Measurements from ENCODE around the gene SNX30. TPM values are rescaled to one million over a fixed set of nuclear protein-coding genes. Genes with fewer than 3 reads are reported as not detected.

Gene SNX30
- total RNA-seq, 2 experiments from 2014 or later: 3.8 to 3.9 TPM

GRCh38 chr9:112858005-112858404 lies 107.4 kb downstream of the SNX30 start:
- CTCF ChIA-PET: interaction anchor here (1.5 kb wide), 1 partner anchor 45 kb away, joined by 3 read pairs; no protein-coding TSS in a partner anchor
- ATAC-seq (no peak), DNase-seq (no peak)
- TF ChIP-seq CTCF (IDR thresholded peaks at IDR 0.05): no peak
- H3K36me3 Mint-ChIP-seq (ENCODE audit: low read depth): no peaks in the 10 kb centered on the region
- H3K4me1 Mint-ChIP-seq (ENCODE audit: low read depth): peaks cover 5% of the 10 kb centered on the region
- H3K9me3 Mint-ChIP-seq: no peaks in the 10 kb centered on the region
- no peak overlapping the region for H3K27ac Mint-ChIP-seq
- intact Hi-C loops (cut with micrococcal nuclease): no loop called here
- no peaks in the 10 kb centered on the region for H3K27me3 Mint-ChIP-seq
- no peak overlapping the region for H3K4me3 Mint-ChIP-seq
- POLR2A ChIA-PET: no interaction called here

GRCh38 chr9:112858625-112859147 lies 108.1 kb downstream of the SNX30 start:
- intact Hi-C loops (cut with micrococcal nuclease): no loop called here
- Mint-ChIP-seq H3K9me3 (no peaks in the 10 kb centered on the region), H3K4me1 (ENCODE audit: low read depth) (peaks cover 8% of the 10 kb centered on the region), H3K4me3 (no peak overlapping the region), H3K36me3 (ENCODE audit: low read depth) (no peaks in the 10 kb centered on the region), H3K27ac (no peak overlapping the region), H3K27me3 (no peaks in the 10 kb centered on the region)
- ATAC-seq (no peak), DNase-seq (no peak)
- POLR2A ChIA-PET: no interaction called here
- no peak for TF ChIP-seq CTCF (IDR thresholded peaks at IDR 0.05)
- CTCF ChIA-PET: interaction anchor here (1.5 kb wide), 1 partner anchor 44 kb away, joined by 3 read pairs; no protein-coding TSS in a partner anchor

GRCh38 chr9:112860451-112860850 lies 109.9 kb downstream of the SNX30 start:
- H3K27me3 Mint-ChIP-seq: no peaks in the 10 kb centered on the region
- intact Hi-C loops (cut with micrococcal nuclease): no loop called here
- CTCF ChIA-PET: interaction anchor here (1.5 to 1.6 kb wide), 2 partner anchors 15 to 43 kb away, joined by 5 to 8 read pairs; no protein-coding TSS in a partner anchor
- TF ChIP-seq CTCF (IDR thresholded peaks at IDR 0.05): no peak
- ATAC-seq: no peak
- no peaks in the 10 kb centered on the region for H3K9me3 Mint-ChIP-seq
- peaks cover 13% of the 10 kb centered on the region for H3K4me1 Mint-ChIP-seq (ENCODE audit: low read depth)
- H3K36me3 Mint-ChIP-seq (ENCODE audit: low read depth): no peaks in the 10 kb centered on the region
- POLR2A ChIA-PET: no interaction called here
- no peak overlapping the region for H3K4me3 Mint-ChIP-seq
- no peak for DNase-seq
- H3K27ac Mint-ChIP-seq: no peak overlapping the region

GRCh38 chr9:112861155-112861554 lies 110.6 kb downstream of the SNX30 start:
- no peaks in the 10 kb centered on the region for H3K9me3 Mint-ChIP-seq
- TF ChIP-seq CTCF (IDR thresholded peaks at IDR 0.05): no peak

GRCh38 chr9:112861638-112862555 lies 111.3 kb downstream of the SNX30 start:
- ChIA-PET POLR2A (no interaction called here), CTCF (interaction anchor here (1.6 kb wide), 1 partner anchor 42 kb away, joined by 8 read pairs; no protein-coding TSS in a partner anchor)
- DNase-seq: no peak
- no peak for ATAC-seq
- Mint-ChIP-seq H3K9me3 (no peaks in the 10 kb centered on the region), H3K4me3 (no peak overlapping the region), H3K4me1 (ENCODE audit: low read depth) (peaks cover 13% of the 10 kb centered on the region), H3K27me3 (no peaks in the 10 kb centered on the region), H3K27ac (no peak overlapping the region), H3K36me3 (ENCODE audit: low read depth) (no peaks in the 10 kb centered on the region)
- intact Hi-C loops (cut with micrococcal nuclease): no loop called here
- no peak for TF ChIP-seq CTCF (IDR thresholded peaks at IDR 0.05)

More at GRCh38 chr9:112861155-112861554, 110.6 kb downstream of the SNX30 start:
- Mint-ChIP-seq H3K36me3 (ENCODE audit: low read depth) (no peaks in the 10 kb centered on the region), H3K27me3 (no peaks in the 10 kb centered on the region), H3K4me1 (ENCODE audit: low read depth) (peaks cover 13% of the 10 kb centered on the region), H3K4me3 (no peak overlapping the region), H3K27ac (no peak overlapping the region)
- ATAC-seq: no peak
- no peak for DNase-seq
- CTCF ChIA-PET: interaction anchor here (1.5 to 1.6 kb wide), 2 partner anchors 16 to 42 kb away, joined by 5 to 8 read pairs; no protein-coding TSS in a partner anchor
- POLR2A ChIA-PET: no interaction called here
- intact Hi-C loops (cut with micrococcal nuclease): no loop called here

Measured in activated CD8-positive, alpha-beta T cell treated with anti-CD3 and anti-CD28 coated beads for 36 hours (primary cell).